Measurements from ENCODE around the gene ATAD2B. TPM values are rescaled to one million over a fixed set of nuclear protein-coding genes. Genes with fewer than 3 reads are reported as not detected.
A peak's percentile ranks its signal among the peaks of the same experiment; 100 is the strongest.

Gene ATAD2B
- polyA plus RNA-seq, 3 donors from 2014 or later: 6.0 to 17.5 (median 8.4) TPM

DNA sequence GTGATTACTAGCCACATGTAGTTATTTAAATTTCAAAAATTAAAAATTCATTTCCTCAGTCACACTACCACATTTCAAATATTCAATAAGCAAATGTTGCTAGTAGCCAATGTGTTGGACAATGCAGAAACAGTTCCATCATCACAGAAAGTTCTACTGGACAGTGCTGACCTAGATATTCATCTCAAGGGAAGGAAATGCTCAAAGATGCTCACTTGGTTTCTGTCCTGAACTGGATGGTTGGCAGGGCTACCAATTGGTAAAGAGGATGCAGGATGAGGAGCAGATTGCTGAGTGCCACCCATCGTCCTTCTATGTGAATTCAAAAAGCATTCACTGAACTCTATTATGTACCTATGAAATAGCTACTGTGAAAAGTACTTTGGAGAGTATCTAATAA, 7.3 kb upstream of the ATAD2B start:
- H3K27ac Mint-ChIP-seq: no peak overlapping the region
- H3K36me3 Mint-ChIP-seq: peaks cover 0 to 6% (median 0%) of the 10 kb centered on the region in 3 donors
- no peak for DNase-seq
- H3K9me3 Mint-ChIP-seq: no peaks in the 10 kb centered on the region
- no peak overlapping the region for H3K4me3 Mint-ChIP-seq
- peaks cover 3 to 7% of the 10 kb centered on the region in 2 donors for H3K4me1 Mint-ChIP-seq
- peaks cover 0 to 3% (median 0%) of the 10 kb centered on the region in 3 donors for H3K27me3 Mint-ChIP-seq (ENCODE audit: low read depth in 3 of 3)

DNA sequence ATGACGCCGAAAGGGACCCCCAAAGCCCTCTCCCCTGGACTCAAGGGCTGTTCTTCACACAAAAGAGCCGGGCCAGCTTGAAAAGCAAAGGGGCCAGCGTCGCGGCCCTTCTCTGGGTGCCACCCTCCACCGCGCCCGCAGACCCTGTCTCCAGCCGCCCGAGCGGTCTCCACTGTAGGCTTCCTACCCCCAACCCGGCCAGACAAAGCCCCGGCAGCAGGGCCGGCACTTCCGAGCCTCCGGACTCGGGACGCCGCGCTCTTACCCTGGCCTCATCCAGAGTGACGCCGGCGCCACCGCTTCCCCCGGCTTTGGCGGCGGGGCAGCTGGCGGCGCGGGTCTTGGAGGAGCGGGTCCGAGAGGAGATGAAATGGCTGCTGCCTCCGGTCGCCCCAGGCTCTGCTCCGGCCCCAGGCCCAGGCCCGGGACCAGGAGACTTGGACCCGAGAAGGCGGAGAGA, 603 bp downstream of the ATAD2B start:
- peak overlapping the region; percentile 95 to 99 (median 98) for H3K4me3 Mint-ChIP-seq
- H3K9me3 Mint-ChIP-seq: no peaks in the 10 kb centered on the region
- H3K27ac Mint-ChIP-seq: peak overlapping the region; percentile 97 to 100 (median 99)

DNA sequence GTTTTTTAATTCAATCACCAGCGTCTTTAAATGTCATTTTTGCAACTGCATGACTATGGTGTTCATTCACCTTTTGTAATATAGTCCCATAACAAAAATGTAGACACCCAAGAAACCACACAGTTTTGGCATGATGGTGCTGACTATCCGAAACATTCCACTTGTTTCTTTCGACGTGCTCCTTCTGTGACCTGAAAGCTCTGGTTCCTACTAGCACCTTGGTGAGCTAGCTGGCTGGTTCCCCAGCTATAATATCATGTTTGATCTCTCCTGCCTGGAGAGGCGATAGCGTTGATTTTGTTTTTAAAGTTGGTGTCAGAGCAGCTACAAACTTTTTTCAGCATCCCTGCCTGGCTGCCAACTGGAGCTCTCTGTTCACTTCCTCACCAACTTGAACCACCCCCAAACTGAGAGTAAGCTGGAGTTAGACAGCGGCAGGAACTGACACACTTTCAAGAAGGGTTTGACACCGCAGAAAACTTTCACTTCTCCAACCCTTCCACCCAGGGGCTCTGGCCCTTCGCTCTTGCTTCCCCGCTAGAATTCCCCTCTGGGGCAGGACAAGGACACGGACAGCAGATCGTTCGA, 1.1 kb downstream of the ATAD2B start:
- H3K36me3 Mint-ChIP-seq: peaks cover 0 to 2% (median 0%) of the 10 kb centered on the region in 3 donors

More for the DNA sequence above, 603 bp downstream of the ATAD2B start:
- H3K27me3 Mint-ChIP-seq (ENCODE audit: low read depth in 3 of 3): peaks cover 16 to 18% (median 18%) of the 10 kb centered on the region in 3 donors
- peaks cover 46 to 63% of the 10 kb centered on the region in 2 donors for H3K4me1 Mint-ChIP-seq
- DNase-seq: no peak
- peaks cover 0 to 5% (median 0%) of the 10 kb centered on the region in 3 donors for H3K36me3 Mint-ChIP-seq

DNA sequence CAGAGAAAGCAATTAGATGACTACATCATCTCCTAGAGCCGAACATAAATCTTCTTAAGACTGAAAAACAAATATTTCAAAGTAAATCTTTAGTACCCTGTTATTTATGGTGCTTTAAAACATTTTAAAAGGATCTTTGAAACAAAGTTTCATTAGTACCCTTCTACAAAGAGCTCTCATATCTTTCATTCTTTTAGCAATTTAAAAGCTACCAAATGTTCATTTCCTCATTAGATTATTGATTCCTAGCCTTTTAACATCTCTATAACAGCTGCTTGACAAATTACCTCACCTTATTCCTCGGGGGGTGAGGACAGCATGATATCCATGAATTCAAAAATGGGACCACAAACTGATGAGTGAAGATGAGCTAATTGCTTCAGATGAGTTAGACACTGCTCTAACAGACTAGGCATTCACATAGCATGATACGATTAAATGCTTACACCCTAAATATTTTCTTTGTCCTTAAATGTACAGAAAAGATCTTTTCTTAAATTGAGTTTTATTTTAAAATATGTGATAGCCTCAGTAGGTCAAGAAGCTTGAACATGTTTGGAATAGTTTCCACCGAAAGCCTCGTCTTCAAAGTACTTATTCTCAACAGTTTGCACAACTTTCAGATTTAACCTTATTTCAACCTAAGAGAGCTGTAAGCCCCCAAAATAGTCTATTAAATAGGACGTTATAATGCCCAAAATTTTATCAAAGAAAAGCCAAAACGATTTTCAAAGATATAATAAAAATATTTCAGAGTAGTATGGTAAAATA, 2.1 kb downstream of the ATAD2B start:
- H3K27me3 Mint-ChIP-seq (ENCODE audit: low read depth in 3 of 3): peaks cover 16 to 18% (median 18%) of the 10 kb centered on the region in 3 donors
- H3K4me1 Mint-ChIP-seq: peaks cover 54 to 73% of the 10 kb centered on the region in 2 donors
- DNase-seq: no peak
- peak overlapping the region in 5 of 6 donors; percentile 97 to 100 (median 99) for H3K27ac Mint-ChIP-seq
- no peaks in the 10 kb centered on the region for H3K9me3 Mint-ChIP-seq
- no peaks in the 10 kb centered on the region for H3K36me3 Mint-ChIP-seq
- H3K4me3 Mint-ChIP-seq: peak overlapping the region; percentile 95 to 99 (median 98)

More for the DNA sequence above, 1.1 kb downstream of the ATAD2B start:
- peak; percentile 75 to 79 (median 78) for DNase-seq
- peaks cover 16 to 18% (median 18%) of the 10 kb centered on the region in 3 donors for H3K27me3 Mint-ChIP-seq (ENCODE audit: low read depth in 3 of 3)
- peak overlapping the region; percentile 97 to 100 (median 99) for H3K27ac Mint-ChIP-seq
- H3K9me3 Mint-ChIP-seq: no peaks in the 10 kb centered on the region
- H3K4me1 Mint-ChIP-seq: peaks cover 46 to 64% of the 10 kb centered on the region in 2 donors
- H3K4me3 Mint-ChIP-seq: peak overlapping the region; percentile 95 to 99 (median 98)

DNA sequence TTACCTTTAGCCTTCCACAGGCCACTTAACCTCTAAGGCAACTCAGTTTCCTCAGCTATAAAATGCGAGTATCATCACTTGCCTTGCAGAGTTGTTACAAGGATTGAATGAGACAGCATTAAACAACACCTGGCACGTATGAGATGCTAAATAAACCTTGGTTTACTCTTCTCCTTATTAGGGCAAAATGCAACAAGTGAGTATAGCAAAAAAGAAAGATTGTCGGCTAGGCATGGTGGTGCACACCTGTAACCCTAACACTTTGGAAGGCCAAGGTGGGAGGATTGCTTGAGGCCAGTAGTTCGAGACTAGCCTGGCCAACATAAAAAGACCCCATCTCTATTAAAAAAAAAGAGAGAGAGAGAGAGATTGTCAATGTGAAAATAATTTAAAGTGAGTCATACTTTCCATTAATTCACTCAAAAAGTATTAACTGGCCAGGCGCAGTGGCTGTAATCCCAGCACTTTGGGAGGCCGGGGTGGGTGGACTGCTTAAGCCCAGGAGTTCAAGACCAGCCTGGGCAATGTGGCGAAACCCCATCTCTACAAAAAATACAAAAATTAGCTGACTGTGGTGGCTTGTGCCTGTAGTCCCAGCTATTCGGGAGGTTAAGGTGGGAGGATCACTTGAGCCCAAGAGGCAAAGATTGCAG, 8.0 kb downstream of the ATAD2B start:
- DNase-seq: no peak
- Mint-ChIP-seq H3K4me1 (peaks cover 55 to 77% of the 10 kb centered on the region in 2 donors), H3K27me3 (ENCODE audit: low read depth in 3 of 3) (peaks cover 0 to 2% (median 0%) of the 10 kb centered on the region in 3 donors), H3K9me3 (no peaks in the 10 kb centered on the region), H3K4me3 (no peak overlapping the region), H3K27ac (peak overlapping the region in 4 of 6 donors; percentile 10 to 62 (median 36)), H3K36me3 (no peaks in the 10 kb centered on the region)

DNA sequence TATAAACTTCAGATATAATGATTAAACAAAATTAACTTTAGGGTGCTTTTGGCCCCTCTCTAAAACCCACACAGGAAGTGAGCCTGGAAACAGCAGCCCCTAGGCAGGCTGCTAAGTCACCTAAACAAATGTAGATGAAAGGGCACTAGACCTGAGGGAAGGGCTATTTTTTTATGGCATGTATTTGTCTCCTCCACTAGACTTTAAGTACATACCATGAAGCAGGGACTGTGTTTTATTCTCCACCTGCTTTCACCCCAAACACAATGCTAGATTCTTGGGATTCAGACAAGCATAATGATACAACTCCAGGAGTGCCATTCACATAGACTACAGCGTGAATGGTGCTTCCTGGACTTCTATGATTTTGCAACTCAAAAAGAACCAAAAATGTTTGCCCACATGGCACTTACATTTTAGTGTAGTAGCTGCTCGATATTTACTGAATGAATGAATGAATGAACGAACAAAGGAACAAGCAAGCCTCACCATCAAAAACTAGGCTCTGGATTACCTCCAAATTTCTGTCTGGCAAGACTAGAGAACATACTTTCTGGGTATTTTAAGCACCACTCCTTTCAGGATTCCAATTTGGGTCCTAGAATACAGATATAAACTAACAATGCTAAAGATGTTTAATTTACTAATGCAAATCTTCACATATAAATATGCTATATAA, 10.1 kb downstream of the ATAD2B start:
- H3K9me3 Mint-ChIP-seq: no peaks in the 10 kb centered on the region
- H3K36me3 Mint-ChIP-seq: no peaks in the 10 kb centered on the region
- H3K4me3 Mint-ChIP-seq: peak overlapping the region in 3 of 5 donors; percentile 6 to 31 (median 17)
- DNase-seq: no peak
- H3K27me3 Mint-ChIP-seq (ENCODE audit: low read depth in 3 of 3): no peaks in the 10 kb centered on the region
- peak overlapping the region; percentile 8 to 82 (median 54) for H3K27ac Mint-ChIP-seq
- H3K4me1 Mint-ChIP-seq: peaks cover 53 to 74% of the 10 kb centered on the region in 2 donors

DNA sequence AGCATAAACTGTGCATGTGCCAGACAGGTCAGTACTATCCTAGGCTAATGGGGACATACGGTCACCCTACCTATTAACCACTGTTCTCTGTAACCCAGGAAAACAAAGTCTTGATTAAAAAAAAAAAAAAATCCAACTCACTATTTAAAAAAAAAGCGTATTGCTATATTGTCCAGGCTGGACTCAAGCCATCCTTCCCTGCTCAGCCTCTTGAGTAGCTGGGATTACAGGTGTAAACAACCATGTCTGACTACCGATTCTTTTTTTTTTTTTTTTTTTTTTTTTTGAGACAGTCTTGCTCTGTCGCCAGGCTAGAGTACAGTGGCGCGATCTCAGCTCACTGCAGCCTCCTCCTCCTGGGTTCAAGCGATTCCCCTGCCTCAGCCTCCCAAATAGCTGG, 11.6 kb downstream of the ATAD2B start:
- peaks cover 49 to 68% of the 10 kb centered on the region in 2 donors for H3K4me1 Mint-ChIP-seq
- no peak for DNase-seq
- H3K27ac Mint-ChIP-seq: no peak overlapping the region
- no peaks in the 10 kb centered on the region for H3K36me3 Mint-ChIP-seq
- no peaks in the 10 kb centered on the region for H3K9me3 Mint-ChIP-seq
- H3K4me3 Mint-ChIP-seq: no peak overlapping the region
- H3K27me3 Mint-ChIP-seq (ENCODE audit: low read depth in 3 of 3): peaks cover 0 to 1% (median 0%) of the 10 kb centered on the region in 3 donors

DNA sequence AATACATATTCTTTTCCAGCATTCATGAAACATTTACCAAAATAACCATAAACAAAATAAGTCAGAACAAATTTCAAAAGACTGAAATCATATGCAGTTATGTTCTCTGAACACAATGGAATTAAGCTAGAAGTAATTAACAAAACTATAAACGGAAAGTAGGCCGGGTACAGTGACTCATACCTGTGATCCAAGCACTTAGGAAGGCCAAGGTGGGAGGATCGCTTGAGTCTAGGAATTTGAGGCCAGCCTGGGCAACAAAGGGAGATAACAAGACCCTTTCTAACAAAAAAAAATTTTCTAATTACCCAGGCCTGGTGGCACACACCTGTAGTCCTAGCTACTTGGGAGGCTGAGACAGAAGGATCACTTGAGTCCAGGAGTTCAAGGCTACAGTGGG, 14.9 kb downstream of the ATAD2B start:
- Mint-ChIP-seq H3K36me3 (no peaks in the 10 kb centered on the region), H3K27me3 (ENCODE audit: low read depth in 3 of 3) (peaks cover 0 to 2% (median 1%) of the 10 kb centered on the region in 3 donors), H3K4me3 (no peak overlapping the region), H3K9me3 (no peaks in the 10 kb centered on the region), H3K27ac (peak overlapping the region in 1 of 6 donors; percentile 58), H3K4me1 (peaks cover 40 to 60% of the 10 kb centered on the region in 2 donors)
- no peak for DNase-seq

DNA sequence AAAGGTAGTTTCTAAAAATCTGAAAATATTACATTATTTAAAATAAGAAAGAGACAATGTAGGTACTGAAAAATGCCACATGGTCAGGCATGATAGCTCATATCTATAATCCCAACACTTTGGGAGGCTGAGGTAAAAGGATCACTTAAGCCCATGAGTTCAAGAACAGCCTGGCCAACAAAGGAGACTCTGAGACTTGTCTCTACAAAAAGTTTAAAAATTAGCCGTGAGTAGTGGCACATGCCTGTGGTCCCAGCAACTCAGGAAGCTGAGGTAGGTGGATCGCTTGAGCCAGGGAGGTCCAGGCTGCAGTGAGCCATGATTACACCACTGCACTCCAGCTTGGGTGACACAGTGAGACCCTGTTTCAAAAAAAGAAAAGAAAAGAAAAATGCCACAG, 21.8 kb downstream of the ATAD2B start:
- peaks cover 0 to 2% (median 0%) of the 10 kb centered on the region in 3 donors for H3K27me3 Mint-ChIP-seq (ENCODE audit: low read depth in 3 of 3)
- H3K9me3 Mint-ChIP-seq: no peaks in the 10 kb centered on the region
- peaks cover 49 to 74% of the 10 kb centered on the region in 2 donors for H3K4me1 Mint-ChIP-seq
- H3K27ac Mint-ChIP-seq: peak overlapping the region in 2 of 6 donors; percentile 26 to 53
- H3K4me3 Mint-ChIP-seq: no peak overlapping the region
- no peaks in the 10 kb centered on the region for H3K36me3 Mint-ChIP-seq
- no peak for DNase-seq

DNA sequence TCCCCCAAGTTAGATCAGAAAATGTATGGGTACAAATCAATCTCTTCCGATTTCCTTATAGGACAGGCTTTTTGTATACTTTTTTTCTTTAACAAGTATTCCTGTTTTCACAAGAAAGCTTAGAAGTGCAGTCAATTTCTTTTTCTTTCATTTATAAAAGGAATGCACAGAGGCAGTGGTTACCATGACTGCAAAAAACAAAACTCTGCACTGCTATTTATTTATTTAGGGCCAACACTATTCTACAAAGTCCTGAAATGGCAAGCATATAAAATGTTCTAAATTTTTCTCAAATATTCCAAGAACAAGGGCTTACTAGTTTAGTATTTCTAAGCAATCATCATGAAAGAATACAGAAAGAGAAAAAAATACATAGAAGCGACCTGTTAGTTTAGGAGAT, 22.2 kb downstream of the ATAD2B start:
- H3K36me3 Mint-ChIP-seq: no peaks in the 10 kb centered on the region
- no peak for DNase-seq
- H3K27me3 Mint-ChIP-seq (ENCODE audit: low read depth in 3 of 3): peaks cover 0 to under 1% (median 0%) of the 10 kb centered on the region in 3 donors
- no peaks in the 10 kb centered on the region for H3K9me3 Mint-ChIP-seq
- peaks cover 49 to 75% of the 10 kb centered on the region in 2 donors for H3K4me1 Mint-ChIP-seq
- no peak overlapping the region for H3K4me3 Mint-ChIP-seq
- H3K27ac Mint-ChIP-seq: no peak overlapping the region

DNA sequence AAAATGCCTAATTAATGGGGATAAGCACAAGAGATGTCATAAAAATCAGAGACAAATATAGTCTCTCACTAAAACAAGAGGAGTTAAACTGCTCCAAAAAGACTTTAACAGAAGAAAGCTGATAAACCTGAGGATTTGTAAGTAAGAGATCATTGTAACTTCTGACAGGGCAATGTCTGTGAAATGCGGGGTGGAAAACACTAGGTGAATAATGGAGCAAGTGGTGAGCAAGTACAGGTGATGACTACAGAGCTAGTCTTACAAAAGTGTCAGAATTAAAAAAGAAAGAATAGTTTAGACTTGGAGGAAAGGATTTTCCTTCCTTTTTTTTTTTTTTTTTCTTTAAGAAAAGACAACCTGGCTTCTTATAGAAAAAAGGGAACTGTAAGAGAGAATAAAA, 22.7 kb downstream of the ATAD2B start:
- no peak for DNase-seq
- Mint-ChIP-seq H3K36me3 (no peaks in the 10 kb centered on the region), H3K4me1 (peaks cover 47 to 70% of the 10 kb centered on the region in 2 donors), H3K27me3 (ENCODE audit: low read depth in 3 of 3) (no peaks in the 10 kb centered on the region), H3K27ac (peak overlapping the region in 2 of 6 donors; percentile 13 to 25), H3K4me3 (no peak overlapping the region), H3K9me3 (no peaks in the 10 kb centered on the region)

DNA sequence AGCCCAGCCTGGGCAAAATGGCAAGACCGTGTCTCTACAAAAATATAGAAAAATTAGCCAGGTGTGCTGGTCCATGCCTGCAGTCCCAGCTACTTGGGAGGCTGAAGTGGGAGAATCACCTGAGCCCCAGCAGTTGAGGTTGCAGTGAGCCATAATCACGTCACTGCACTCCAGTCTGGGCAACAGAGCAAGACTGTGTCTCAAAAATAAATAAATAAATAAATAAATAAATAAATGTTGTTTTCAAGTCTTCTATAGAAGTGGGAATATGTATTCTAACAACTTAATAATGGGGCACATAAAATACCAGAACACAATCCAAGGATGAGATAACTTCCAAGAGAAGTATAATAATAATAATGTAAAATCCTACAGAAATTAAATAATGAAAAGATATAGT, 23.9 kb downstream of the ATAD2B start:
- Mint-ChIP-seq H3K9me3 (no peaks in the 10 kb centered on the region), H3K4me3 (no peak overlapping the region), H3K27ac (no peak overlapping the region), H3K36me3 (no peaks in the 10 kb centered on the region), H3K4me1 (peaks cover 49 to 75% of the 10 kb centered on the region in 2 donors), H3K27me3 (ENCODE audit: low read depth in 3 of 3) (no peaks in the 10 kb centered on the region)
- no peak for DNase-seq

Measured in immature natural killer cell (primary cell).